ENCODE measurements around the gene GALNT14.

DNA sequence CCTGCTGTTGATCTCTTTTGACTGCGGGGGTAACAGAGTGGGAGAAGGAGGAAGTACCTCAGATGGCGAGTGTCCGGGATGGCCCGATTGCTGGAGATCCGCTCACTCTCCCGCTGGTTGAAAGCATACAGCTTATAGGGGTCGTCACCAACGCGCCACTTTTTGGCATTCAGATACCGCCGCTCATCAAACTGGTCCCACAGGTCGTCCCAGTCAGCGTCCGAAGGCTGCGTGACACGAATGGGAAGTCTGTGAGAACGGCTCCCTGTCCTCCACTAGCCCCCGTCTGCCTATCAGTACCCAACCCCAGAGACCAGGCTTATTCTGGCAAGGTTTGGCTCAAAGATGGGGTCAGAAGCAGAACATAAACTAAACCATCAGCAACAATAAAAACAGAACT is 145.5 kb downstream of the GALNT14 start:
- no peak for TF ChIP-seq EZH2 (IDR thresholded peaks at IDR 0.05; ENCODE audit: borderline replicate concordance, low read length)
- TF ChIP-seq, protein P1, sequence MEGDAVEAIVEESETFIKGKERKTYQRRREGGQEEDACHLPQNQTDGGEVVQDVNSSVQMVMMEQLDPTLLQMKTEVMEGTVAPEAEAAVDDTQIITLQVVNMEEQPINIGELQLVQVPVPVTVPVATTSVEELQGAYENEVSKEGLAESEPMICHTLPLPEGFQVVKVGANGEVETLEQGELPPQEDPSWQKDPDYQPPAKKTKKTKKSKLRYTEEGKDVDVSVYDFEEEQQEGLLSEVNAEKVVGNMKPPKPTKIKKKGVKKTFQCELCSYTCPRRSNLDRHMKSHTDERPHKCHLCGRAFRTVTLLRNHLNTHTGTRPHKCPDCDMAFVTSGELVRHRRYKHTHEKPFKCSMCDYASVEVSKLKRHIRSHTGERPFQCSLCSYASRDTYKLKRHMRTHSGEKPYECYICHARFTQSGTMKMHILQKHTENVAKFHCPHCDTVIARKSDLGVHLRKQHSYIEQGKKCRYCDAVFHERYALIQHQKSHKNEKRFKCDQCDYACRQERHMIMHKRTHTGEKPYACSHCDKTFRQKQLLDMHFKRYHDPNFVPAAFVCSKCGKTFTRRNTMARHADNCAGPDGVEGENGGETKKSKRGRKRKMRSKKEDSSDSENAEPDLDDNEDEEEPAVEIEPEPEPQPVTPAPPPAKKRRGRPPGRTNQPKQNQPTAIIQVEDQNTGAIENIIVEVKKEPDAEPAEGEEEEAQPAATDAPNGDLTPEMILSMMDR (conservative IDR thresholded peaks at IDR 0.05 in 1 of 2, IDR thresholded peaks at IDR 0.05 in 1 of 2; ENCODE audit: extremely low read depth in 1 of 2, insufficient read depth in 1 of 2, low read depth in 1 of 2, low read length in 2 of 2) = no peak
